A673 (cell line): ENCODE results near the gene TTL. TPM values are rescaled to one million over a fixed set of nuclear protein-coding genes. Genes with fewer than 3 reads are reported as not detected.

ENCODE experiments used
- BruUV-seq: library from RNA; stranded (reverse); fragments of 400-500 nt; replicated peaks from 2 replicates; lab custom pipeline; 2021; lab: Mats Ljungman, UMichigan
- CTCF ChIA-PET: fragments of 300-600 bp; sonication (Branson Sonifier 250); formaldehyde crosslinking; loops from one replicate; lab custom pipeline; 2022; ENCODE audit warnings: antibody characterized with exemption; lab: Charles Lee
- POLR2A ChIA-PET: fragments of 300-600 bp; sonication (Branson Sonifier 250); formaldehyde crosslinking; loops from one replicate; lab custom pipeline; 2022; ENCODE audit warnings: antibody characterized with exemption; ENCODE audit not compliant: low non-redundant PET; lab: Charles Lee
- DNase-seq: peaks from one replicate; pipeline ENCODE4 v3.0.0-alpha.2; 2015; ENCODE audit warnings: low spot score
- H3K27ac ChIP-seq: fragments of 200-600 bp; sonication (generic); 2 replicates; pipeline ENCODE4 v1.5.1; 2016; ENCODE audit warnings: mixed run types, low read depth, mild to moderate bottlenecking, mixed read lengths, antibody characterized with exemption, low read length; ENCODE audit not compliant: poor library complexity, severe bottlenecking
- H3K27me3 ChIP-seq: fragments of 200-600 bp; sonication (generic); replicated peaks from 2 replicates; pipeline ENCODE4 v1.6.1; 2017; ENCODE audit warnings: mixed run types, low read depth, mild to moderate bottlenecking, mixed read lengths, antibody characterized with exemption, low read length; ENCODE audit not compliant: insufficient read depth, poor library complexity
- H3K36me3 ChIP-seq: fragments of 200-600 bp; sonication (generic); 2 replicates; pipeline ENCODE4 v1.6.1; 2016; ENCODE audit warnings: mixed run types, mild to moderate bottlenecking, mixed read lengths, antibody characterized with exemption, low read length; ENCODE audit not compliant: insufficient read depth, poor library complexity, severe bottlenecking
- H3K4me1 ChIP-seq: fragments of 200-600 bp; sonication (generic); 2 replicates; pipeline ENCODE4 v1.6.1; 2017; ENCODE audit warnings: mixed run types, mild to moderate bottlenecking, mixed read lengths, antibody characterized with exemption, low read length; ENCODE audit not compliant: insufficient read depth, poor library complexity, severe bottlenecking
- H3K4me3 ChIP-seq: fragments of 200-600 bp; sonication (generic); 2 replicates; pipeline ENCODE4 v1.5.1; 2016; ENCODE audit warnings: low read depth, mixed run types, mild to moderate bottlenecking, mixed read lengths, low read length; ENCODE audit not compliant: poor library complexity, severe bottlenecking
- H3K9me3 ChIP-seq: fragments of 200-600 bp; sonication (generic); 2 replicates; pipeline ENCODE4 v1.6.1; 2016; ENCODE audit warnings: mixed run types, low read depth, mild to moderate bottlenecking, mixed read lengths, antibody characterized with exemption, low read length; ENCODE audit not compliant: poor library complexity, severe bottlenecking
- CTCF ChIP-seq: fragments of 300-800, 200-600 bp; sonication (generic); conservative IDR thresholded peaks from 2 replicates; pipeline ENCODE4 v1.5.1; 2017; ENCODE audit warnings: low read depth, mild to moderate bottlenecking, antibody characterized with exemption, low read length, moderate library complexity, mixed read lengths
- EZH2 ChIP-seq: fragments of 200-600 bp; sonication (generic); IDR thresholded peaks from 2 replicates; pipeline ENCODE4 v1.6.1; 2017; ENCODE audit warnings: borderline replicate concordance, low read depth, mild to moderate bottlenecking, mixed read lengths, antibody characterized with exemption, low read length; ENCODE audit not compliant: poor library complexity, severe bottlenecking
- intact Hi-C: fragments of 100-400 bp; cut with micrococcal nuclease; formaldehyde crosslinking; loops from one replicate; pipeline ENCODE4 v1.10.0; 2022; ENCODE audit not compliant: unreplicated experiment
- total RNA-seq: library from RNA; stranded (reverse); gene quantifications from 2 replicates; pipeline ENCODE4 v1.2.3, GENCODE V29; 2021

TTL gene
- total RNA-seq, 1 experiment from 2014 or later: 146 TPM

GRCh38 chr2:112516801-112517200 lies 34.8 kb downstream of the TTL start:
- DNase-seq: no peak
- intact Hi-C loops: no loop called here

GRCh38 chr2:112518807-112519206 lies 36.9 kb downstream of the TTL start:
- H3K4me1 ChIP-seq: peaks cover 21% of the 10 kb centered on the region
- no peak overlapping the region for H3K4me3 ChIP-seq
- intact Hi-C loops: no loop called here
- TF ChIP-seq EZH2 (no peak), CTCF (no peak)
- H3K27ac ChIP-seq: no peak overlapping the region
- H3K27me3 ChIP-seq: no peaks in the 10 kb centered on the region
- no TSS peak for BruUV-seq
- ChIA-PET CTCF (no interaction called here), POLR2A (no interaction called here)
- H3K9me3 ChIP-seq: peaks cover 12% of the 10 kb centered on the region
- peaks cover 58% of the 10 kb centered on the region for H3K36me3 ChIP-seq
- no peak for DNase-seq

More at GRCh38 chr2:112516801-112517200, 34.8 kb downstream of the TTL start:
- no peak for TF ChIP-seq CTCF
- no peak for TF ChIP-seq EZH2
- BruUV-seq: no TSS peak
- Histone ChIP-seq H3K4me3 (no peak overlapping the region), H3K27ac (no peak overlapping the region), H3K27me3 (no peaks in the 10 kb centered on the region), H3K9me3 (peaks cover 12% of the 10 kb centered on the region), H3K36me3 (peaks cover 69% of the 10 kb centered on the region), H3K4me1 (peaks cover 4% of the 10 kb centered on the region)
- POLR2A ChIA-PET: no interaction called here
- CTCF ChIA-PET: no interaction called here

GRCh38 chr2:112519506-112519905 lies 37.5 kb downstream of the TTL start:
- peaks cover 11% of the 10 kb centered on the region for H3K9me3 ChIP-seq
- no peak overlapping the region for H3K27ac ChIP-seq
- BruUV-seq: no TSS peak
- intact Hi-C loops: no loop called here
- TF ChIP-seq EZH2 (no peak), CTCF (no peak)
- no peak overlapping the region for H3K4me3 ChIP-seq
- H3K36me3 ChIP-seq: peaks cover 51% of the 10 kb centered on the region
- POLR2A ChIA-PET: no interaction called here
- DNase-seq: no peak
- CTCF ChIA-PET: interaction anchor here (0.7 kb wide), 1 partner anchor 30 kb away, joined by 4 read pairs; no protein-coding TSS in a partner anchor
- H3K27me3 ChIP-seq: no peaks in the 10 kb centered on the region
- H3K4me1 ChIP-seq: peaks cover 21% of the 10 kb centered on the region
